ENCODE results near the gene ZW10. TPM values are rescaled to one million over a fixed set of nuclear protein-coding genes. Genes with fewer than 3 reads are reported as not detected.
"Not testable (repeated sequence)": the region's sequence is repeated elsewhere in the genome, so short reads cannot be mapped to it uniquely, and the experiment has no call there.

ZW10 gene
- total RNA-seq, 4 donors from 2014 or later, result 8.8 to 10.9 (median 9.4) TPM

DNA sequence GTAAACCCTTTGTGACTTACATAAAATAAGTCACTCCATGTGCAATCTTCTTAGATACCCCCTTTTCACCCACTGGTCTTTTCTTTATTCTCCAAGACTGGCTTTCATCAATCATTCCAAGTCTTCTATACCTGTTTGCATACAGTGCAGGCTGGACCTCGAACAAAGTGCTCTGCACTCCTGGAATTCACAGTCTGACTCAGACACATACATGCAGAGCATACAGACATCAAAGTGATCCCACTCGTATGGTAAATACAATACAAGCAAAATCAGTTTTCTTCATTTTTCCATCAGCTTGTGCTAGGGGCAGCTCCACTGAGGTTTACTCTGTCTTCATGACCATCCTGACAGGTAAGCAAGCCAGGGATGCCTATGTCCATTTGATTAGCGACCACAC, 50.6 kb downstream of the ZW10 start:
- no peak overlapping the region for H3K27ac ChIP-seq (replicated peaks in 1 of 4)

DNA sequence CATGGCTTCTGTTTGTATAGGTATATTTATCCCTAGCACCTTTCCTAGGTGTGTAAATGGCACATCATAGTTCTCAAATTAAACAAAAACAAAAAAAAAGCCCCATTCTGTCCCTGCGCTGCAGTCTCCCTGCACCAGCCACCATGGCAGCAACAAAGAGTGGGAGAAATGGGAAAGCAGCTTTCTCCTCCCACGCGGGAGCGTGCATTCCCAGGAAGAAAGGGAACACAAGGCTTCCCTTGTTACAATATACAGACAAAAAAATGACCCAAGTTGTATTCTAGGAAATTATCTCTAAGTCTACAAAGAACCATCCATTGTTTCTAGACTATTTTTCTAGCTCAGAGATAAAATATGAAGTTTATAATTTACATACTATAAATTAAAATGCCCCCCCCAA, 51.3 kb downstream of the ZW10 start:
- H3K27me3 ChIP-seq, result no peaks in the 10 kb centered on the region
- H3K4me1 ChIP-seq, result peaks cover 0 to 8% (median 5%) of the 10 kb centered on the region in 4 donors
- intact Hi-C loops (cut with DNase I), result no loop called here
- H3K27ac ChIP-seq (replicated peaks in 1 of 4), result no peak overlapping the region
- H3K9me3 ChIP-seq, result no peaks in the 10 kb centered on the region
- 97% methylated on average over 4 of the region's 4 CpGs for WGBS
- DNase-seq (ENCODE audit: extremely low spot score), result no peak
- TF ChIP-seq EP300 (IDR thresholded peaks at IDR 0.05), result no peak
- H3K4me3 ChIP-seq, result no peak overlapping the region
- H3K36me3 ChIP-seq, result peaks cover 0 to 13% (median 4%) of the 10 kb centered on the region in 4 donors

More for the DNA sequence above, 50.6 kb downstream of the ZW10 start:
- intact Hi-C loops (cut with DNase I), result no loop called here
- WGBS, result 100% methylated on average over 3 of the region's 3 CpGs
- Histone ChIP-seq H3K4me3 (no peak overlapping the region), H3K9me3 (no peaks in the 10 kb centered on the region), H3K36me3 (peaks cover 0 to 13% (median 4%) of the 10 kb centered on the region in 4 donors), H3K27me3 (no peaks in the 10 kb centered on the region), H3K4me1 (peaks cover 0 to 8% (median 5%) of the 10 kb centered on the region in 4 donors)
- TF ChIP-seq POLR2AphosphoS5 (IDR thresholded peaks at IDR 0.05) (no peak), EP300 (IDR thresholded peaks at IDR 0.05) (no peak), POLR2A (IDR thresholded peaks at IDR 0.05; ENCODE audit: low read depth) (no peak)
- TF ChIP-seq, protein P1, sequence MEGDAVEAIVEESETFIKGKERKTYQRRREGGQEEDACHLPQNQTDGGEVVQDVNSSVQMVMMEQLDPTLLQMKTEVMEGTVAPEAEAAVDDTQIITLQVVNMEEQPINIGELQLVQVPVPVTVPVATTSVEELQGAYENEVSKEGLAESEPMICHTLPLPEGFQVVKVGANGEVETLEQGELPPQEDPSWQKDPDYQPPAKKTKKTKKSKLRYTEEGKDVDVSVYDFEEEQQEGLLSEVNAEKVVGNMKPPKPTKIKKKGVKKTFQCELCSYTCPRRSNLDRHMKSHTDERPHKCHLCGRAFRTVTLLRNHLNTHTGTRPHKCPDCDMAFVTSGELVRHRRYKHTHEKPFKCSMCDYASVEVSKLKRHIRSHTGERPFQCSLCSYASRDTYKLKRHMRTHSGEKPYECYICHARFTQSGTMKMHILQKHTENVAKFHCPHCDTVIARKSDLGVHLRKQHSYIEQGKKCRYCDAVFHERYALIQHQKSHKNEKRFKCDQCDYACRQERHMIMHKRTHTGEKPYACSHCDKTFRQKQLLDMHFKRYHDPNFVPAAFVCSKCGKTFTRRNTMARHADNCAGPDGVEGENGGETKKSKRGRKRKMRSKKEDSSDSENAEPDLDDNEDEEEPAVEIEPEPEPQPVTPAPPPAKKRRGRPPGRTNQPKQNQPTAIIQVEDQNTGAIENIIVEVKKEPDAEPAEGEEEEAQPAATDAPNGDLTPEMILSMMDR (IDR thresholded peaks at IDR 0.05), result no peak
- no peak for DNase-seq (ENCODE audit: extremely low spot score)

DNA sequence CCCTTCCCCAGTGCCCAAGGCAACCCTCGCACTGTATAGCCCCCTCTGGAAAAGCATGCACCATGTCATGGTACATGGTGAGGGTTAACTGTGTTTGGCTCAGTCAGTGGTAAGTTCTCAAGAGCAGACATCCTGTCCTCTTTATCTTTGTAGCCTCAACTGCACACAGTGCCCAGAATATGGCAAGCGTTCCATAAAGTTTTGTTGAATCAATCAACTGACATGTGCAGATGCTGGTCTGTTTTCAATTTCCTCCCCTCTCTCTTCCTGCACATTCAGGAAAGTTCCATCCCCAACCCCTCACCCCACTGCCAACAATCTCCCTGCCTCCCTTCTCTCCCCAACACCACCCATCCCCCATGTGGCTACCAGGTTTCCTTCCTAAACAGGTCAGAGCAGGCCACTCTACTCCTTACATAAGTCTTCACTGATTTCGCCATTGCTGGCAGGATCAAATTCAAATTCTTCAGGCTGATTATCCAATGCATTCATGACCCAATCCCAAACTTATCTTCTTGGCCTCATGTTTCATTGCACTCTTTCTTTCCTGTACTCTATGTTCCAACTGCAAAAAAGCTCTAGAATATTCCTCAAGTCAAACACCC, 51.9 kb downstream of the ZW10 start:
- Histone ChIP-seq H3K27ac (replicated peaks in 1 of 4) (no peak overlapping the region), H3K4me1 (peaks cover 0 to 8% (median 5%) of the 10 kb centered on the region in 4 donors), H3K9me3 (no peaks in the 10 kb centered on the region), H3K36me3 (peaks cover 0 to 13% (median 4%) of the 10 kb centered on the region in 4 donors), H3K27me3 (no peaks in the 10 kb centered on the region), H3K4me3 (no peak overlapping the region)
- DNase-seq (ENCODE audit: extremely low spot score), result no peak
- intact Hi-C loops (cut with DNase I), result no loop called here
- TF ChIP-seq, protein P1 (IDR thresholded peaks at IDR 0.05), result no peak
- no peak for TF ChIP-seq POLR2A (IDR thresholded peaks at IDR 0.05; ENCODE audit: low read depth)
- 96% methylated on average over 3 of the region's 3 CpGs for WGBS

DNA sequence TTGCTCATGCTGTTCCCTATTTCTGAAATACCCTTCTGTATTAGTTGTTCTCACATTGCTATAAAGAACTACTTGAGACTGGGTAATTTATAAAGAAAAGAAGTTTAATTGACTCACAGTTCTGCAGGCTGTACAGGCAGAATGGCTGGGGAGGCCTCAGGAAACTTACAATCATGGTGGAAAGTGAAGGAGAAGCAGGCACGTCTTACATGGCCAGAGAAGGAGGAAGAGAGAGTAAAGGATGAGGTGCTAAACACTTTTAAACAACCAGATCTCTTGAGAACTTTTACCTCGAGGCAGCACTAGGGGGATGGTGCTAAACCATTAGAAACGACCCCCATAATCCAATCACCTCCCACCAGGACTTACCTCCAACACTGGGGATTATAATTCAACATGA, 53.0 kb downstream of the ZW10 start:
- intact Hi-C loops (cut with DNase I); DNase-seq (ENCODE audit: extremely low spot score); H3K9me3 ChIP-seq; H3K27ac ChIP-seq (replicated peaks in 1 of 4); H3K4me1 ChIP-seq; H3K27me3 ChIP-seq; H3K4me3 ChIP-seq: not testable (repeated sequence)
- peaks cover 0 to 23% (median 8%) of the 10 kb centered on the region in 4 donors for H3K36me3 ChIP-seq
- 68% methylated on average over 3 of the region's 3 CpGs for WGBS

DNA sequence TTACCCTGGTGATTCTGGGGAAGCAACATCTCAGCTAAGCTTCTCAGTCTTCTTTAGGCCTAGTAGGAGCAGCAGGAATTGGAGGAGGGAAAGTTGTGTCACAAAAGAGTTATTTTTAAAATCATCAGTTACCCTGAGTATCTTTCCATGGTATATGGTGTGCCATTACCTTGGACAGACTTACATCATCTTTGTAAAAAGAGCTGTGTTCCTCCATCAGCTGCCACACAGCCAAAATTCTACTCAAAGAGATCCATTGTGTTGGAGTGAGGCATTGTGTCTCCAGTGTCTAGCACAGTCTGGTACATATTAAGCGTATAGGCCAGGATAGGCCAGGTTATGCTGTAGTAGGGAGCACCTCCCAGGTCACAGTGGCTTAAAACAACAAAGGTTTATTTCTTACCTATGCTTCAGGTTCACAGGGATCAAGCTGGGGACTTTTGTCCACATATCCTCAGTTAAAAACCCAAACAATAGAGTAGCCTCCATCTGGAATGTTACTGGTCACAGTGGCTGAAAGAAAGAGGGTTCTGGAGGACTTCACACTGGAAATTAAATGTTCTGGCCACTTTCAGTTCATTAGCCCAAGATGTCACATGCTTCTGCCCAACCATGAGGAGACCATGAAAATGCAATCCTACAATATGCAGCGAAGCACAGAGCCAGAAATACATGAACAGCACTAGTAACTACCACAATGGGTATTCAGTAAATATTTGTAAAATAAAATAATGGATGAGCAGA, 57.4 kb downstream of the ZW10 start:
- Histone ChIP-seq H3K4me3 (no peak overlapping the region), H3K27me3 (no peaks in the 10 kb centered on the region), H3K27ac (replicated peaks in 1 of 4) (no peak overlapping the region), H3K9me3 (peaks cover 0 to 9% (median 4%) of the 10 kb centered on the region in 4 donors), H3K36me3 (peaks cover 0 to 26% (median 13%) of the 10 kb centered on the region in 4 donors), H3K4me1 (no peaks in the 10 kb centered on the region)
- intact Hi-C loops (cut with DNase I), result no loop called here
- no peak for TF ChIP-seq EP300 (IDR thresholded peaks at IDR 0.05)
- no peak for TF ChIP-seq POLR2A (IDR thresholded peaks at IDR 0.05; ENCODE audit: low read depth)
- TF ChIP-seq, protein P1 (IDR thresholded peaks at IDR 0.05), result no peak
- TF ChIP-seq POLR2AphosphoS5 (IDR thresholded peaks at IDR 0.05), result no peak
- no peak for DNase-seq (ENCODE audit: extremely low spot score)
- 96% methylated on average over 2 of the region's 2 CpGs for WGBS

Measured in esophagus muscularis mucosa (tissue), 4 donors.